Epidermal melanocyte (primary cell): ENCODE measurements around the gene SHISAL1.
A peak's percentile ranks its signal among the peaks of the same experiment; 100 is the strongest.

Source experiments
- DNase-seq: peaks from one replicate; pipeline ENCODE4 v3.0.0; 2011; ENCODE audit warnings: low spot score; ENCODE audit not compliant: insufficient read length

The SHISAL1 gene

DNA sequence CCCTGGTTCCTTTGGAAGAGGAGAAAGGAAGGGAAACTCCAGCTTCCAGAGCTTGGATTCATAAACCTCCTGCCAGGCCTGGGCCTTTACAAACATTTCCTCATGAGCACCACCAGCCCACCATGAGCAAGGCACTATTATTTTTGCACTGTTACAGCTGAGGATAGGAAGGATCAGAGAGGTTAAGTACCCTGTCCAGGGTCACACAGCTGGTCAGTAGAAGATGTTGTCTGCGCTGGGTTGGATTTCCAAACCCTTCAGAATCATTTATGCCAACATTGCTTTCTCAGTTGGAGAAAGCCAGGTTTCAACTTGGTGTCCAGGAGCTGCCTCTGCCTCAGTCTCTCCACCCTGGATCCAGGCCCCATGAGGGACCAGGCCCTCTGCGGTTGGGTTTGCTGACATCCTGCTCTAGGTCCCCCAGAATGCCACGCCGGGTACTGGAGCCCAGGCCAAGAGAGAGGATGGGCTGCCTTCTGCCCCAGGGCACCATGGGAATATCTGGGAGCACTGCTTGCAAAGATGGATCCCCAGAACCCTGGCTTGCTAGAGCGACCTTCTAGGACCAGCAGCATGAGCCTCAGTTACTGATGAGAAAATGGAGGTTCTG, 29.7 kb upstream of the SHISAL1 start:
- DNase-seq, result no peak

DNA sequence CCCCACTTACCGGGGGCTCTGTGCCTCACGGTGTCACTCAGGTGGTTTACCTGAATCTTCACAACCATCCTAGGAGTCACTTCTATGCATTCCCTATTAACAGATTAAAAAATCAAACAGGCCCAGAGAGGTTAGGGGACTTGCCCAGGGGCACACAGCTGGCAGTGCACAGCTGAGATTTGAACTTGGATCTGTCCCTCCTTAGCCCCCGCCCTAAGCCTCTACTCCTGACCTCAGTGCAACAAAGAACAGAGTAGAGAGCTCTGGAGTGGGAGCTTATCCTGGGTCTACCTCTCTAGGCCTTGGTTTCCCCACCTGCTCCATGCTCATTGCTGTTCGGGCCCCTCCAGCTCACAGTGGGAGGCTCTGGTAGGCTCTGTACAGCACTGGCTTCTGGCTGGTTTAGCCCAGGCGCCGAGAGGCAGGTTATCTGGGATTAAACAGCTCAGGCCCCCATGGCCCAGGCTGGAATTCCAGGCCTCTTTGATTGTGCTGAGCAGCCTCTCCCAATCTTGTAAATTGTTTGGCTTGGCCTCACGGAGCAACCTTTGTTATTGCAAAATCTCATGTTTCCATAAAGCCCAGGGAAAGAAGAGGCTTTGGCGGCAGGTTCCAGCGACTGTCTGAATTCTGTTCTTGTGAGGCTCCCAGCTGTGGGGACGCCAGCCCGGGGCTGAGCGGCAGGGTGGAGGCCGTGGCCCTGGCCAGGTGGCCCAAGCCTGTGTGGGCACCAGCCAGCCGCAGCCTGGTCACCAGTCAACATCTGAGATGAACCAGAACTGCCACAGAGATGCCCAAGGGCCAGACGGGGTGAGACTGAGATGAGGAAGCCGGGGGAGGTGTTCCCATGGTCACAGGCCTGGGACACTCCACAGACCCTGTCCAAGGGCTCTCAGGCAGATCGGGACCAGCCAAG, 28.9 kb upstream of the SHISAL1 start:
- no peak for DNase-seq

DNA sequence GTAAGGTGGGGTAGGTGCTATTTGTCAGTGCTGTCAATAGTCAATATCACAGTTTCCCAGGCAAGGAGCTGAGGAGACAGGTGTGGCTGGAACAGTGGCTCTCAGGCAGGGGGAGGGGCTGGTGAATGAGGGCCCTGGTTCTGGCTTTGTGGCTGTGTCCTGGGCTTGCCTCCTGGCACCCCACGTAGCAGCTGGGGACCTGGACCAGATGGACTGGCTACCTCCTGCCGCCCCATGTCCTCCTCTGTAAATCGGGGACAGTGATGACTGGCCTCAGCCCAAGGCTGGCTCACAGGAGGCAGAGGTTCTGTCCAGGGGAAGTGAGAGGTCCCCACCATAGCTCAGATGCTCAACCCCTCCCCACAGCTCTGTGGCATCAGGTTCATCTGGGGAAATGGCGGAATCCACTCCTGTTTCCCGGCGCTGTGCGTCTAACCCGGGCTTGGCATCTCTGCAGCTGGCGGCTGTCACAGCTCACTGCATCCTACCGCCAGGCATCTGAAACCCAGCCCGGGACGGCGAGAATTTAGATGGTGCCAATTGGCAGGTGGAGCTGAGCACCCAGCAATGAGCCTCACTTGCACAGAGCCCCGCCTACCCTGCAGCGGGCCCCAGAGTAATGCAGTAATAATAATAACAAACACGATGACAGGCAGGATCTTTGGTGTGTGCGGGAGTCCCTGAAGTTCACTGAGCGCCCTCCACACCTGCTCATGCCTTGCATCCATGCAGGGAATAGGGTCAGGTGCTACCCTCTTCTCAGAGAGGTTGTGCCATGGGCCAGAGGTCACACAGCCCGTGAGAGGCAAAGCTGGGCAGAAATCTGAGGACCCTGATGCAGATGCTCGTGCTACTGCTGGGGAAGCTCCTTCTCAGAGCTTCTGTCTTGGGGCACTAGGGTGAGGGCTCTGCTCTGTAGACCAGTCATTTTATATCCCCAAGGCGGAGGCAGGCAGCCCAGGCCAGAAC, 27.8 kb upstream of the SHISAL1 start:
- DNase-seq, result no peak

DNA sequence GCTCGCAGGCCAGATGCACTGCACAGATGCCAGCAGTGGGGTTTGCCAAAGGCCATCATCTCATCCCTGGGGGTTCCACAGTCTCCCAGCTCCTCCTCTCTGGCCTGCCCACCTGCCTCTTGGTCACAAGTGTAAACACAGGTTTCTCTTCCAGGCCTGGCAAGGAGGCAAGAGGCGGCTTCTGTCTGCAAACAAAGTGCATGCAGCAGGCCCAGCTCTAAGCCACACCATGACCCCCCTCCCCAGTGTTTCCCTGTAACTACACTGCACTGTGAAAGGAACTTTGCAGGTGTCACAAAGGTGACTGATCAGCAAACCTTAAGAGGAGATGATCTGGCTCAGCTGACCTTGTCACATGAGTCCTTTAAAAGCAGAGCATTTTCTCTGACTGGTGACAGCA, 26.2 kb upstream of the SHISAL1 start:
- DNase-seq, result no peak

DNA sequence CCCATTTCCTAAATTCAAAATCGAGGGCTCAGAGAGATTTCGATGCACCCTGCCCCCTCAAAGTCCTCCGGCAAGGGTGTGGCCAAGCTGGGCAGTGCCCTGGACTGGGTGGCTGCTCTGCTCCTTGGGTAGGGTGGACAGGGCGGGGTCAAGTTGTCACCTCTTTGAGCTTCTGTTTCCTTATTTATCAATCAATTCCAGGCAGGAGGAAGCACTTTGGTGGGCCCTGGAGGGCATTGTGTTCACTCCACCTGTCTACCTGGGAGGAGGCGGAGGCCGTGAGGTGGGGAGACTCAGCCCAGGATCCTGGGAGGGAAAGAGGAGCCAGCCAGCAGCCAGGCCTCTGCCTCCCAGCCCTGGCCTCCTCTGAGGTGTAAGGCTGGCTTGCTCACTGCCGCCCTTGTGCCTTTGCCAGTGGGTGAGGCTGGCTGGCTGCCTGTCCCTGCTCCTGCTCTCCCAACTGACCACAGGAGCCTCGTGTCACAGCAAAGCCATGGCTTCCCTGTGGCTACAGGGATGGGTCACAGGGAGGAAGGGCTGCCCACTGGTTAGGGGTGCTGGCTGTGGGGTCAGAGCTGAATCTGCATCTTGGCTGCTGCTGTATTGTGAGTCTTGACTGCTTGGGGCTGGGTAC, 25.5 kb upstream of the SHISAL1 start:
- DNase-seq, result no peak

DNA sequence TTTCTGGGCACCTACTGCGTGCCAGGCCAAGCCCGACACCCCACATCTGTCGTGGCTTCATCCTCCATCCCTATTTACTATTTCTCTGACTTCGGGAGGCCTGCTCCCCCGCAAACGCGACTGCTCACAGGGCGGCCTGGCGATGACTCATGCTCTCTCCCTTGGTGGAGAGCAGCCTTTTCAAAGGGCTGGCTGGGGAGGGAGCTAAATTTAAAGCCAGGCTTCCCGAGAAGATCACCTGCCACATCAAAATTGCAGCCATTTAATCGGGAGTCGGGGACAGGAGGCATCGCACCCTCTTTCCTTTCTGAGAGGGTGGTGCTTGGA, 24.9 kb upstream of the SHISAL1 start:
- DNase-seq, result no peak

DNA sequence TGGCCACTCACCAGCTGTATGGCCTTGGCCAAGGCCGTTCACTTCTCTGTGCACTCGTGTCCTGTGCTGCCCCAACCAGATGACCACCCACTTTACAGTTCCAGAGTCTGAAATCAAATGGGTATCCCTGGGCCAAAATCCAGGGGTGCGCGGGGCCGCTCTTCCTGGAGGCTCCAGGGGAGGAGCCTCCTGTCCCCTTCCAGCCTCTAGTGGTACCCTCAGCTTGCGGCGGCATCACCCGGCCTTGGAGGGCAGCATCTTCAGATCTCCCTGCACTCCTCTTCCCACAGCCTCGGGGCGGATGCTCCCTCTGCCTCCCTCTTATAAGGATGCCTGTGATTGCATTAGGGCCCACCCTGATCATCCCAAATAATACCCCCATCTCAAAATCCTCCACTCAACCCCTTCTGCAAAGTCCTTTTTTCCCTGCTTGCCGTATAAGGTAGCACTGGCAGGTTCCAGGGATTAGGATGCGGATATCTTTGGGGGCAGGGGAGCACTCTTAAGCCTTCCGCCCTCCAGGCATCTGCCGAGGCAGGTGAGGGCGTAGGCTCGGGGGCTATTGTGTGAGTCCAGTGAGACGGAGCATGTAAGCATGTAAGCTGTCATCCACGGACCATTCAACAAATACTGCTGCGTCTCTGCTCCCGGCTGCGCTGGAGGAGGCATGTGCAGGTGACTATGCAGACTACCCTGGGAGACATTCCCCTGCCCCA, 24.4 kb upstream of the SHISAL1 start:
- no peak for DNase-seq

DNA sequence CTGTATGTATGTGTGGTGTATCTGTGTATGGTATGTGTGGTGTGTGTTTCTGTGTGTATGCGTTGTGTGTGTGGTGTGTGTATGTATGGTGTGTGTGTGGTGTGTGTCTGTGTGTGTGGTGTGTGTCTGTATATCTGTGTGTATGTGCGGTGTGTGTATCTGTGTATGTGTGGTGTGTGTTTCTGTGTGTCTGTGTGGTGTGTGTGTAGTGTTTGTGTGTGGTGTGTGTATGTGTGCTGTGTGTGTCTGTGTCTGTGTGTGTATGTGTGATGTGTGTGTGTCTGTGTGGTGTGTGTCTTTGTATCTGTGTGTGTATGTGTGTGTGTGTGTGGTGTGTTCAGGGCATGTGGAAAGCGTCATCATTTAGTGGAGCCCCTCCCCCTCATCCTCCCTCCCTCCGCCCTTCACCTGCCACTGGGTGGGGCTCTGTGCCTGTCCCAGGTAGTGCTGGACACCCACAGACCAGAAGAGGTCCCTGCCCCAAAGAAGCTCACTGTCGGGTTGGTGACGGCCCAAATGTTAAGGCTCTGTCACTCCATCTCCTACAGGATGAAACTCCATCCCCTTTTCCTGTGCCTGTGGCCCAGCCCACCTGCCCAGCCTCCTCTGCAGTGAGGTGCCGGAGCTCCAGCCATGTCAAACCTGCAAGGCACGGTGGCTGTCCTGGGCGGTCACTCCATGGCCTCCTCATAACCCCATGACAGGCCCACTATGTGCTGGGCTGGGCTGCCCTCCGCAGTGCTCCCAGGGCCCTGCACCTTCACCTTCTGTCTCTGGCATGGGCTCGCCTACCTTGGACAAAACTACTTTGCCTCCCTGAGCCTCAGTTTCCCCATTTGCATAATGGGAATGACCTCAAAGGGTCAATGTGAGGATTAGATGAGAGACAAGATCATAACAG, 23.4 kb upstream of the SHISAL1 start:
- no peak for DNase-seq

DNA sequence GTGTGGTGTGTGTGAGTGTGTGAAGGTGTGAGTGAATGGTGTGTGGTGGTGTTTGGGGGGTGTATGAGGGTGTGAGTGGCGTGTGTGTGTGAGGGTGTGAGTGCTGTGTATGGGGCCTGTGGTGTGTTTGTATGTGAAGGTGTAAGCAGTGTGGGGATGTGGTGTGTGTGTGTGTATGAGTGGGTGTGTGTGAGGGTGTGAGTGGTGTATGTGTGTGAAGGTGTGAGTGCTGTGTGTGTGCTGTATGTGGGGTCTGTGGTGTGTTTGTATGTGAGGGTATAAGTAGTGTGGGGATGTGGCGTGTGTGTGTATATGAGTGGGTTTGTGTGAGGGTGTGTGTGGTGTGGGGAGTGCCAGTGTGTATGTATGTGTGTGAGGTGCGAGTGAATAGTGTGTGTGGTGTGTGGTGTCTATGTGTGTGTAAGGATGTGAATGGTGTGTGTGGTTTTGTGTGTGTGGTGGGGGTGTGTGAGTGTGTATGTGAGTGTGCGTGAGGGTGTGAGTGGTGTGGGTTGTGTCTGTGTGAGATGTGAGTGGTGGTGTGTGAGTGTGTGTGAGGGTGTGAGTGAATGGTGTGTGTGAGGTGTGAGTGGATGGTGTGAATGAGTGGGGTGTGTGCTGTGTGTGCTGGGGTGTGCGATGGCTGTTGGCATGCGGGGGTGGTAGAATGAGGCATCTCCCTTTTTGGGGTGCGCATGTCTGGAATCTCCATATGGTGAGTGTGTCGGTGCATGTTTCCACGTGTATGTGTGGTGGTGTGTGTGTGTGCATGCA, 22.5 kb upstream of the SHISAL1 start:
- DNase-seq, result no peak

DNA sequence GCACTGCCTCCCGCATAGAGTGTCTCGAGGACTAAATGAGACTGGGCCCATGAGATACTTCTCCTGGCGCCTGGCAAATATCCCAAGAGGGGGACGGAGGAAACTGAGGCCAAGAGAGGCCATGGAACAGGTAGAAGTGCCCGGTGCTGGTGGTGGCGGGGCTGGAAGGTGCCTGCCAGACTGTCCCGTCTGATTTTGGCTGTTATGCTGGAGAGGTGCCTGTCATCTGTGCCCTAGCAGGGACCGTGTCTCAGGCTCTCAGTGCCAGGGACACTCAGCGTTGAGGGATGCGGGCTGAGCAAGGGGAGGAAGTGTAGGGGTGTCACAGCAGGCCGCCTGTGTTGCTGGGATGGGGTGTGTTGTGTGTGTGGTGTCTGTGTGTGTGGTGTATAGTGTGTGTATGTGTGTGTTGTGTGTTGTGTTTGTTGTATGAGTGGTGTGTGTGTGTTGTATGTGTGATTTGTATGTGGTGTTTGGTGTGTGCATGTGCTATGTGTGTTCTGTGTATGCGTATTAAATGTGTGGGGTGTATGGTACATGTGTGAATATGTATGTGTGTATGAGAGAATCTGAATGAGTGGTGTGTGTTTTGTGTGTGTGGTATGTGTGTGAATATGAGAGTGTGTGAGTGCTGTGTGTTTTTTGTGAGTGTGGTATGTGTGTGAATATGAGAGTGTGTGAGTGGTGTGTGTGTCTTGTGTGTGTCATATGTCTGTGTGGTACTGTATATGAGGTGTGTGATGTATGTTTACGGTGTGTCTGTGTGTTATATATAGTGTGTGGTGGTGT, 21.3 kb upstream of the SHISAL1 start:
- DNase-seq, result no peak

DNA sequence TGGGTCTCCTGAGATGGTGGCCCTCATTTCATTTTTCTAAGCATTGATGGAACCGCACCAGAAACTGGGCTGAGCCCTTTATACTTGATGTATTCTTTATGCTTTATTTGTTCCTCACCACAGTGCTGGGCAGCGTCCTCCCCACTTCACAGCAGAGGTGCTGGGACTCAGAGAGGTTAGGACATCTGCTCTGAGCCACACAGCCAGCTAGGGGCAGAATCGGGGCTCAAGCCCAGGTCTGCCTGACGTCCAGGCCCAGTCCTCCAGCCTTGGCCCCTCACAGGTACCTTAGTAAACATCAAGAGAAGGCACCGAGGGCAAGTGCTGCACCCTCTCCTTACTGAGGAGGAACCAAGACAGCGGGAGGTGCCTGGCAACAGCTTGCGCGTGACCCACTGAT, 20.2 kb upstream of the SHISAL1 start:
- no peak for DNase-seq

DNA sequence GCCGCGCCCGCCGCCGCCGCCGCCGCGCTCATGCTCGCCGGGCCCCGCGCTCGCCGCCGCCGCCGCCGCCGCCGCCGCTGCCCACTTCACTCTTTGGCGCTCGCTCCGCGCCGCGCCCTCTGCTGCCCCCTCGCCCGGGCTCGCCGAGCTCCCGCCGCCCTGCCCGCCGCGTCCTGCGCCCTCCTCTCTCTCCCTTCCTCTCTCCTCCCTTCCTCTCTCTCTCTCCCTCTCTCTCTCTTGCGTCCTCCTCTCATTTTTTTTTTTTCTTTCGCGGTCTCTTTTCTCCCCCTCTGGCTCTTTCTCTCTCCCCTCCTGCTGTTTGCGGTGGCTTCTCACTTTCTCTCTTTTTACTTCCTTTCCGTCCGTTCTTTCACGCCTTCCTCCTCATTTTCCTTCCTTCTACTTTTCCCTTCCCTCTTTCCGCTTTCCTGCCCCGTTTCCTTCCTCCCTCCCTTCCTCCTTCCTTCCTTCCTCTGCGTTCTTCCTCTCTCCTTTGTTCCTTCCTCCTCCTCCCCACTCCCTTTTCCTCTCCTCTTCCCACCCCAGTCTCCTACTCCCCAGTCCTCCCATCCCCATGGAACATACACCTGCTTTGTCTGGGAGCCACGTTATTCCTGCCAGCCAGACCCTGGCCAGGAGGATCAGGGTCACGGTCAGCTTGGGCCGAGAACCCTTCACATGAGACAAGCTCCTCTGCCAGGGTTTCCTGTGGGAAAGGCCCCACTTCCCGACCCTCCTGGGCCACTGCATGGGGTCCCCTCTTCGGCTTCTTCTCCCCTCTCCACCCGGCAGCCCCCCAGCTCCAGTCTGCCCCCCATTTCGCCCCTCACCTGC, 19.3 kb upstream of the SHISAL1 start:
- no peak for DNase-seq

DNA sequence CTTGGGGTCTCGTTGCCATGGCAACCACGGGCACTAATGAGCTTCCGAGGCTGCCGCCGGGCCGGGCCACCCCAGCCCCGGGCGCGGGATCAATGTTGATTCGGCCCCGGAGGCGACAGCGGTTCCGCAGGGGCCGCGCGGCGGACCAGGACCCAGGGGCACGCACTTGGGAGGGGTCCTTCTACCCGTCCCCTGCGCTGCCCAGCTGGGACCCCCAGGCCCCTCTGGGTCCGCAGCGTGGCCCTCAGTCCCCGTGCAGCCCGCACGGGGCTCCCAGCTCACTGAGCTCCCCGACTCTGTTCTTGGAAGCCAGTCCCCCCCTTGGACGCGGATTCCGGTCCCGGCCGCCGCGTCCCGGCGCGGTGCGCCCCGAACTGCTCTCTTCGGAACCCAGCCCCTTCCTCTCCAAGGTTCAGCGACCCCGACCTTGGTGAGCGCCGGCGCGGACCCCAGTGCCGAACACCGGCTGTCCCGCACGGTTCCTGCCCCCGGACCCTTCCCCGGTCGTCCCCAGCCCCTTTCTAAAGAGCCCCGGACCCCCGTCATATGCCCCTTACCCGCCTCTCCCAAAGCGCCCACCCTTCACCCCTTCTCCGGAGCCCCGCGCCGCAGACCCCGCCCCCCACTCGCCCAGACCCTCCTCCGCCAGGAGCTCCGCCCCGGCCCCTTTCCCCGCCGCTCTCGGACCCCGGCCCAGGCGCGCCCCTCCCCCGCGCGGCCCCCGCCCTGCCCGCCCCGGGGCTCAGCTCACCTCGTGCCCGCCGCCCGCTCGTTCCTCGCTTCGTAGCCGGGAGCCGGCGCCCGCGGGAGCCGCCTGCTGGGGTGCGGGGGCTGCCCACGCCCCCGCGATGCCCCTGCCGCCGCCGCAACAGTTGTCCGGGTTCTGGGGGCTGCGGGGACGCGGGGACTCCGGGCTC, 18.3 kb upstream of the SHISAL1 start:
- no peak for DNase-seq

DNA sequence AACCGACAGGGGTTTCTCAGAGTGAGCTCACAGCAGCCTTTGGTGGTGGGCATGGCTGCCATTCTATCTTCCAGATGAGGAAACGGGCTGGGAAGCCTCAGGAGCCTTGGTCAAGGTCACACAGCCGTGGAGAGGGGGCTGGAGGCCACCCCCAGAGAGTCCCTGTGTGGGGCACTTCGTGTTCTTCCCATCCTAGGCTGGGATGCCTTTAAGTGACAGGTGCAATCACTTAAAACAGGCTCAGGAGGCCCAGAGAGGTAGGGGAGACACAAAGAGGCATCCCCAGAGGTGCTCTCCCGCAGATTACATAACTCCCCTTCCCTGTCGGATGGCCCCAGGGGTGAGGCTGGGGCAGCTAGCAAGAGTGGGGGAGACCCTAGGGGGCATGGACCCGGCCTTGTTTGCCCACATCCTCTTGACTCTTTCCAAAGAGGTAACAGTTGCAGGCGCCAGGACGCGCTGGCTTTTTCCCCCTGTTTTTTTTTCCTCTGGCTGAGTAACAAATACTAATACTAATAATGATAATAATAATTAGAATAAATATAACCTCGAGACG, 17.5 kb upstream of the SHISAL1 start:
- no peak for DNase-seq

DNA sequence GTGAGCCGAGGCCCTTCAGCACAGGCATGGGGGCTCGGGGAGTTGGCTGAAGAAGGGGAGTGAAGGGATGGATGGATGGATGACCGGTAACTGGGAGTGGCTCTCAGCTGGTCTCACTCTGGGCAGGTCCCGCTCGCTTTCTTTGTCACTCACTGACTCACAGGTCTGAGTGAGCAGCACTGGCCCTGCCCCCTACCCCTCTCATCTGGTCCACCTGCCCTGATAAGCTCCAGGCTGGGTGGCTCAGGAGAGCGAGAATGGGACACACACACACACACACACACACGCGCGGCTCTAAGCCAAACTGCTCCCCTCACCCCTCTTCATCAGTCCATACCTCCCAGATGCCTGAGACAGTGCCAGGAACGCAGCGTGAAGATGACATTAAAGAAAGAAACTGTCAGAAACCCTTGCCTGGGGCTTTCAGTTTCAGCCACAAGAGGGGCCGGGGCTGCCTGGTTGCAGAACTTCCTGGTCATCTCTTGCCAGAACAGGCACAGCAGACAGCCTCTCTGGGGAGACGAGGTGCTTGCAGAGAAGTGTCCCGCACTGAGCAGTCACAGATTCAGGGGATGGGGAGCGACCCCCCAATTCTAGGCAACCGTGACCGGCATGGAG, 16.5 kb upstream of the SHISAL1 start:
- peak; percentile 41 for DNase-seq

DNA sequence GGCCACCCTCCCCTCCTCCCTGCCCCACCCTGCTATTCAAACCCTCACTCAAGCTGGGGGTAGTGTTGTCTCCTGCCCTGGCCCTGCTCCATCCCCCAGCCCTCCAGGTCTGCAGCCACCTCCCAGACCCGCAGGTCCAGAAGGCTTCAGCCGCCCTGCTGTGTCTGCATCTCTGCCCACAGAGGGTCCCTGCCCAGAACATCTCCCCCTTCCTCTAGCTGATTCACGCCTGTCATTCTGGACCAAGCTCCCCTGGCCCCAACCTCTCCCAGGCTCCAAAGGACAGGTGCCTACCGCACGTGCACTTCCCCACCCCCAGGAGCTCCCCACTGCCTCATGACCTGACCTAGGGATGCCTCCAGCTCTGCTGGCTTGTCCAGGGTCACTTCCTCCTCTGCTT, 16.0 kb upstream of the SHISAL1 start:
- DNase-seq, result no peak
